ENCODE measurements around the gene HSD17B2.
A peak's percentile ranks its signal among the peaks of the same experiment; 100 is the strongest.

HSD17B2 gene

DNA sequence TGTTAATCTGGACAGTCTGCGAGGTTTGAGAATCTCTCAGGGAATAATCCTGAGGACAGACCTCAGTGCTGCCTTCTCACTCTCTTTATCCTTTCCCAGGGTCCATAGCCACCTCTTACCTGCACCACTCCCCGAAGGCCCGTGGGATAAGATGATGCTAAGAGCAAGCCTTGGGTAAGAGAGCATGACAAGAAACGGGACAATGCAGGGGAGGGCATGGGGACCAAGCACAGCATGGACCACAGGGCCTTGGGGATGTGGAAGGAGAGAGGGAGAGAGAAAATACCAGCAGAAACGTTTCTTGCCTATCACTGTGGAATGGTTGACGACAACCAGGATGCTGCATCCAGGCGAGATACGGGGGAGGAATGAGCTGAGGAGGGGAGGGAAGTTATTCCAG, 15.5 kb upstream of the HSD17B2 start:
- DNase-seq (ENCODE audit: low spot score) = no peak

DNA sequence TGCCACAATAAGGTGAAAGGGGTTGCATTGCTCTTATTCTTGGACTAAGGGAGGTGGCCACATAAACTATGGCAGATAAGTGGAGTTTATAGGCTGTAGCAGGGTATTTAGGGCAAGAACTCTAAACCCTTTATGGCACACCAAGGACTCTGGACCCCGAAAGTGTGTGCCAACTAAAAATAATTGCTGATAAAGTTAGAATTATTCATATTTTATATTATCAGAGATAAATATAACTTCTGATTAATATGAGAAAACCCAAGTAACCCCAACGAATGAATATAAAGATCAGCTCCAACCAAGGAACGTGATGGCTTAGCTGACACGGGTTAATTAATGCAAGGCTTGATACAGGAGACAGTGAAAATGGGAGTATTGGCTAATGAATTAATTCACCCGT, 15.0 kb upstream of the HSD17B2 start:
- DNase-seq (ENCODE audit: low spot score) = no peak

DNA sequence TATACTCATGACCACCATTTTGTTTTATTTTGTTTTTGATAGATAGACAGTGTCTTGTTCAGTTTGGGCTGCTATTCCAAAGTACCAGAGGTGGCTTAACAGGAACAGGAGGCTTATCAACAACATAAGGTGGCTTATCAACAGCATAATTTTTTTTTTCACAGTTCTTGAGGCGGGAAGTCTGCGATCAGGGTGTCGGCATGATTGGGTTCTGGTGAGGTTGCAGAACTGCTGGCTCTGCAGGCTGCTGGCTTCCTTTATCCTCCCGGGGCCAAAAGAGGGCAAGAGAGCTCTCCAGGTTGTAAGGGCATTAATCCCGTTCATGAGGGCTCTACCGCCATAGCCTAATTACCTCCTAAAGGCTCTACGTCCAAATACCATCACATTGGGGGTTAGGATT, 11.8 kb upstream of the HSD17B2 start:
- no peak for DNase-seq (ENCODE audit: low spot score)

DNA sequence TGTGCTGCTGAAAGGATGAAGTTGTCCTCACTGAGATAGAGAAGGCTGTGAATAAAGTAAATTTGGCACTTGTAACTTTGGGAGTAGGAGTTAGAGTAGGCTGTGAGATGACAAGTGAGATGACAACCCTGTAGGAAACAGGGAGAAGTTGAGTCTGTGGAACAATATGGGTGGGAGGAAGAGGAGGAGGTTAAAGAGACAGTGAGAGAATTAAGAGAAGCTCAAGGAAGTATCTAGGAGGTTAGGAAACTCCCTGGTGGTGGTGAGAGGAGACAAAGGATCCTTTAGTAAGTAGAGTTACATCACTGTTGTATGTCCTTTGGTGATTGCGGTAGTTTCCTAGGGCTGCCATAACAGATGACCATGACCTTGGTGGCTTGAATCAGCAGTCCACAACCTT, 10.7 kb upstream of the HSD17B2 start:
- DNase-seq (ENCODE audit: low spot score) = no peak

DNA sequence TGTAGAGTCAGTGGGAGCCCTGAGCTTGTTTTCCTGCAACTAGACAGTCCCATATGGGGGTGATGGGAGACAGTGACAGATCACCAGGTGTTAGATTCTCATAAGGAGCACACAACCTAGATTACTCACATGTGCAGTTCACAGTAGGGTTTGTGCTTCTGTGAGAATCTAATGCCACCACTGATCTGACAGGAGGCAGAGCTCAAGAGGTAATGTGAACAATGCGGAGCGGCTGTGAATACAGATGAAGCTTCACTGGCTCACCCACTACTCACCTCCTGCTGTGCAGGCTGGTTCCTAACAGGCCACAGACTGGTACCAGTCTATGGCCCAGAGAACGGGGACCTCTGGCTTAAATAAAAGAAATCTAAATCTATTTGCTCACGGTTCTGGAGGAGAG, 10.2 kb upstream of the HSD17B2 start:
- no peak for DNase-seq (ENCODE audit: low spot score)

DNA sequence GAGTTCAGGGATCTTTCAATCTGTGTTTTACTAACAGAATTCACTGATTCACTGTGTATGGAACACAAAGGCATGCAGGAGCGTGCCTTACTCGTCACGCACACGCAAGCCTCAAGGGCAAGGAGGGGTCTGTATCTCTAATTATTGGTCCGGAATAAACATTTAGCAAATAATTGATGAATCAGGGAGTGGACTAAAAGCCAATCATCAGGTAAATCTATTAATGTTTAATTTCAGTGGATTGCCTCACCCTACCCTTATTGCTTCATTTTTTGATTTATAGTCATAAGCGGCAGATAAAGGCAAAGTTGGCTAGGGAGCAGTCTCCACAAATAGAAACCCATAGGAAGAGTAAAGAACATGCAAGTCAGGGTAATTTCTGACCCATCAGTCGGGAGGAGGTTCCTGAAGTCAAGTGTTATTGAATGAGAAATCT, 7.4 kb upstream of the HSD17B2 start:
- no peak for DNase-seq (ENCODE audit: low spot score)

DNA sequence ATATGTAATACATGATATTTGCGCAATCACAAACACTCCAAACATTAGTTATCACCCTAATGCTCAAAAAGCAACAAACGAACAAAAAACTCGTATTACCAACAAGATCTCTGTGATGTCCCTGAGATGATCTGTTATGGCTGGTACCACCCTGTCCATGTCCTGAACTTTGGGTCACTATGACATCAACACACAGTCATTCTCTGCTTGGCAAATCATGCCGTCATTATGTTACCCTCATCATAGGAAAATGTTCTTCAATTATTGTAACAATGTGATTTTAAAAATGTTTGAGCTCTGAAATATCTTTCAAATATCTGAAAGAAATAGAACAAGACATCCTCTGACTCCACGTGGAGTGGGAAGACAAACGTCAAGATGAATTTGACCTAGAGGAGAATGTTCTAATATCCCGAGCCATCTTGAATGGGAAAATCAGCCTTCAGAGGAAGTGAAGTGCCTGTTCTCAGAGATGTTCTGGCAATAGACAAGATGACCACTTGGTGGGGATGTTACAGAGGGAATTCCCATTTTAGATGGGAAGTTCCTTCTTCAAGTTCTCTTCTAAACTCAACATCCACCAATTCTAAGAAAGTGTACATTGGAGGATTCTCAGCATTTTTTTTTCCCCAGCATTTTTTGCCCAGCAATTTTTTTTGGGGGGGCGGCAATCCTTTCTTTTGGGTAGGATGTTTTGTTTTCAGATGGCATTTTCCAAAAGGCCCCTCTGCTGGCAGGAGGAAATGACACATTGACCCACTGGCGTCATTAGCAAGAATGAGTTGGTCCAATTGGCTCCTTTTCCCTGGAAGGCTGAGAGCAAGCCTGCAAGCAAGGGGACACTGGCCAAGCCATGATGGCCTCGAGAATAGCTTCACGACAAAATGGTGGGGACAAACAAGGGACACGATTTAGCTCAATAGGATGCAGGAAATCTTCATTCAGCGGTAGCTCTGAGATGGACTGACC, 3.7 kb upstream of the HSD17B2 start:
- DNase-seq (ENCODE audit: low spot score) = peak; percentile 75

DNA sequence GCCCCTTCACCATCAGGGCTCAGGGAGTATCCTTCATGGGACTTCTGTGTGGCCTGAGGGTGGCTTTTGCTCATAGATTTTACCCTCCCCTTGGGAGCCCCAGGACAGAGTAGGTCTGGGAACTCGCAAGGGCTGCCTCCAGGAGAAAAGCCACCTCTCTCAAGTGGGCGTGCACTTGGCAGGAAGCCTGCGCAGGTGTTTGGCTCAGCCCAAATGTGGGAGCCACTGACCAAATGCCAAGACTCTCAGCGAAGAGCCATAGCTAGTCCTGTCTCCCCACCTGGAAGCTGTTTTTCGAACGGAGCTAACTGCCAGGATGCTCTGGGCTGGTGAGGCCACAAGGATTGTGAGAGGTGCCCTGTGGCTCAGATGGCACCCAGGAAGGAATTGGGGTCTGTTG, 2.0 kb upstream of the HSD17B2 start:
- no peak for DNase-seq (ENCODE audit: low spot score)

DNA sequence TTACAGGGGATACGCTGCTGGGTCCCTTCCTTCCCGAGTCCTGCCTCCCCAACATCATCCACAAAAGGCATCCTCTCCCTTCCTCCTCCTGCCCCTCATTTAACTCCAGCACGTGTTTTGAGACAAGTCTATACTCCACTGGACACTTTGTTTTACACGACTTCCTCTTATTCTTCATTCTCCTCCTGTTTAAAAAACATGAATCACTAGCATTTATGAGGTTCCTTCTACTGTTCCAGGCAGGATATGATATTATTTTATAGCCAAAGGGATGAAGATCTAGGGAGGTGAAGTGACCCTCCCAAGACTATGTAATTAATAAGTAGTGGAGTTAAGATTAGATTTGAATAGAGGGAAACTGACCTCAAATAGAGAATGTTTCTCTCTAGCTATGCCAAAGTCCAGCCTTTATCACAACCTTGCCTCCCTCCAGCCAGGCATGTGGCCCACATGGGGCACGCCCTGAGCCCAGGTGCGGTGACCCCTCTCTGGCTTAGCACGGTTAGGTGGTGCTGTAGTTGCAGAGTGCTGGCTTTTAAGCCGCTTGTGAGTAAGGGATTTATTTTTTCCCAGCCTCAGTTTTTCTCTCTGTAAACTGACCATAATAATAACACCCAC, 1.3 kb upstream of the HSD17B2 start:
- DNase-seq (ENCODE audit: low spot score) = peak; percentile 44

DNA sequence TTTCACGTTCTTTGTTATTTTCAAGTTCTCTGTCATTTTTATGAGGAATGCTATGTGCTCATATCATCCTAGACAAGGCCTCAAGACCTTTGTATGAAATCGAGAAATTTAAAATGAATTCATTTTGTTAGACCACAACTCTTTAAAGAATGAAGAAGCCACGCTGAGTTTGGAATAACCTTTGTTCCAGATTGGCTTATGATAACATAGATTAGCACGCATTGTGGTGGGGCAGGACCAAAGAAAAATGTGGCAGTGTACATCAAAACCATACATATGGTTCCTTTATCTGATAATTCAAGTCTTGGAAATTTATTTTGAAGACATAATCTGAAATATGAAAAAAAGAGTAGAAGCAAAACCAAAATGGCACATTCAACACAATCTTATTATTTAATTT, 2.2 kb downstream of the HSD17B2 start:
- no peak for DNase-seq (ENCODE audit: low spot score)

DNA sequence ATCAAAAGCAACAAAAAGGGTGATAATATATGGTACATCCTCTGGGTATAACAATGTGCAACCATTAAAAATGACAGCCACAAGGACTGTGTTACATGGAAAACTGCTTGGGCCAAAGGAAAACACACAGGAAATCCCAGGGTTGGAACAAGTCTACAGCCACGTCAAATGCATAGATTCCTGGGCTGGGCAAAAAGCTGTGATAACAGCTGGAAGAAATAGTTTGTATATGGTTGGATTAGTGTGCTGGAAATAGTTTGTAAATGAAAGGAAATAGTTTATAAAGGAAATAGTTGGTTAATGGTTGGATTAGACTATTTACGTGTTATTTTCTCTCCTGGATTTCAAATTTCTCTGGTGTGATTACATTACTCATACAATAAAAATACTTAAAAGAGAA, 2.6 kb downstream of the HSD17B2 start:
- DNase-seq (ENCODE audit: low spot score) = no peak

DNA sequence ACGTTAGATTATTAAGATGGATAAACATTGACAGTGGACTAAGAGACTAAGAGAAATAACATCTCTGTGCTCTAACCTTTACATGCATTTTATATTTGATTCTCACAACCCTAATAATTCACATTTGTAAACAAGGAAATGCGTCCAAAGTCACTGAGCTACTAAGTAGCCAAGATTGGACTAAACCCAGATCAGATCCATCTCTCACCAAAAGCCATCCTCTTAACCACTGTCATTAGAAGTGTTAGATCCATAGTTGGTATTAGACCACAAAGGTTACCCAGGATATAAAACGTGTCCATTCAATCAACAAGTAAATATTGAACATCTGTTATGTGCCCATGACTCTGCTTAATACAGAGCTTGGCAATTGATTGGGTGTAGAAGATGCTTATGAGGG, 5.2 kb downstream of the HSD17B2 start:
- DNase-seq (ENCODE audit: low spot score) = no peak

DNA sequence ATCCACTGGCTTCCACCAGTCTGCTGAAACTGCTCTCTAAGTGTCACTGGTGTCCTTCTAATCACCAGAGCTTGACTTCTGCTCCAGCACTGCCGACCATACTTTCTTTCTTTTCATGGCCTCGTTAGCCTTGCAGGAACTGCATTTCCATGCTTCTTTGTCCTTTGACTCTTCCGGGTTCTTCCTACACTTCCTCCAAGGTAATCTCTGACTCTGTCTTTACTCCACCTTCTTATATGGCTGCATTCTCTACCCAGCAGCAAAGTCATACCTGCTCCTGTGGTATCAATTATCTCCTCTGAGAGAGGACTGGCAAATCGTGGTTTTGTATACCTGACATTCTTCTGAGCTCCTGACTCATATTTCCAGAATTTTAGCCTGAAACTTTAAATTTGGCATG, 6.5 kb downstream of the HSD17B2 start:
- DNase-seq (ENCODE audit: low spot score) = no peak

DNA sequence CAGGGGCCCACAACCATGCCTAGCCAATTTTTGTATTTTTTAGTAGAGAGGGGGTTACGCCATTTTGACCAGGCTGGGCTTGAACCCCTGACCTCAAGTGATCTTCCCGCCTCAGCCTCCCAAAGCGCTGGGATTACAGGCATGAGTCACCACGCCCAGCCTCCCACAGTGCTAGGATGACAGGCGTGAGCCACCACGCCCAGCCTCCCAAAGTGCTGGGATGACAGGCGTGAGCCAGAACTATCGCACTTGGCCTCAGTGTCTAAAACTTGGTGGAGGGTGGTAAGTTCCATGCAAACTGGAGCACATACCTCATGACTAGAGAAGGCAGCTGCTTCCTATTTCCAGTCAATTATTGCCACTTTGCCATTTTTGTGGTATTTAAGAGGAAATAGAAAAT, 7.1 kb downstream of the HSD17B2 start:
- no peak for DNase-seq (ENCODE audit: low spot score)

DNA sequence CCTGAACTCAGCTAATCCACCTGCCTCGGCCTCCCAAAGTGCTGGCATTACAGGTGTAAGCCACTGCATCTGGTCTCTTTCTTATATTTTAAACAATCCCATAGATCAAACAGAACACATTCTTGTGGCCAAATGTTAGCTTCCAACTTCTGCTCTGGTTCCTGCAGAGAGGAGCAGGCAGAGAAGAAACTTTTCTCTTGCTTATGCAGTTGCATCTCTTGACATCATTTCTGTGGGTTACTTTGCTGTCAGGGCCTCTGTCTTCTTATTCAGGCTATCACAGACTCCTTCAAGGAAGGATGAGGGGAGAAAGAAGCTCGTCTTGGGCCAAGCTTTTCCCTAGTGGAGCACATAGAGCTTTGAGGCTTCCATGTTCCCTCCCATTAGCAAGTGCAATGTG, 7.8 kb downstream of the HSD17B2 start:
- DNase-seq (ENCODE audit: low spot score) = no peak

DNA sequence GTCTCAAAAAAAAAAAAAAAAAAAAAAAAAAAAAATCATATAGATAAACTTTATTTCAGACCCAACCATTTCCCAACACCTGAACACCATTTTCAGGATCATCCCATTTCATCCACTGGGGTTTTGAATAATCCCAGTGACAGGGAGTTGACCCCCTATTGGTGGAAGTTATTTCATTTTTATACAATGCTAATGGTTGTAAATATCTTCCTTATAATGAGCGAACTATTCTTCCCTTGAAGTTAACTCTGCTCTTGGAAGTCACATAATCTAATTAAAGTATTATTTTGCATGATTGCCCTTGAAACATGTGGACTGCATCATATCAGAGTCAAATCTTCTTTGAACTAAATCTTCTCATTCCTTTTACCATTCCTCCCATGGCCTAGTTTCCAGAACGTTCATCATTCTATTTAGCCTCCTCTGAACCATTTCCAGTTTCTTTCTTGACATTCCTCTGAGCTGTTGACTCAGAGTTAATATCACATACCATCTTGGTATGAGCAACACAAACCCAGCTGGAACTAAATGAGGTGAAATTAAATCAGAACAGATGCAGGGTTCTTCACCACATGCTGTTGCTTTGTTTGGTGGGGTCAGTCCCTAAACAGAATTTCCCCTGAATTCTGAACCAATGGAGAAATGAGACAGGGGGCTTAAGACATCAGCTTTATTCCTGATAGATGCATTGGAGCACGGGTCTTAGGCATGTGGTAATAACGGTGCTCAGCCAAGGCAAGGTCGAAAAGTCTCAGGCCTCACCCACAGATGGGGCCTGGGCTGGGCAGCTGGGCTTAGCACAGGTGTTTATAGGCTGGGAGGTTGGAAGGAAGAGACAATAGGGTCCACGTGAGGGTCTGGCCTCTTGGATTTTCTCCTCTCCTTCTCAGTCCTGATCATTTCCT, 8.9 kb downstream of the HSD17B2 start:
- DNase-seq (ENCODE audit: low spot score) = no peak

DNA sequence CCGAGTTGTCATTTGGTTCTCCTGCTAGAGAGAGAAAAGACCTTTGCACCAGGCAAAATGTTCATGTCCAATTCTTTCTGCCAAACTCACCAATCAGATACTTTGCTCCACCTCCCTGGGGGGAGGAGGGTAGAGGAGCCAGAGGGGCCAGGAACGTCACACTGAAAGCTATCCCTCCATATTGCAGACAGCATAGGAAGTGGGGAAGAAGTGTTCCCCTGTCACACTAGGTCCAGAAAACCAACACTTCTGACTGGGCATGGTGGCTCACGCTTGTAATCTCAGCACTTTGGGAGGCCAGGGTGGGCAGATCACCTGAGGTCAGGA, 9.5 kb downstream of the HSD17B2 start:
- DNase-seq (ENCODE audit: low spot score) = no peak

DNA sequence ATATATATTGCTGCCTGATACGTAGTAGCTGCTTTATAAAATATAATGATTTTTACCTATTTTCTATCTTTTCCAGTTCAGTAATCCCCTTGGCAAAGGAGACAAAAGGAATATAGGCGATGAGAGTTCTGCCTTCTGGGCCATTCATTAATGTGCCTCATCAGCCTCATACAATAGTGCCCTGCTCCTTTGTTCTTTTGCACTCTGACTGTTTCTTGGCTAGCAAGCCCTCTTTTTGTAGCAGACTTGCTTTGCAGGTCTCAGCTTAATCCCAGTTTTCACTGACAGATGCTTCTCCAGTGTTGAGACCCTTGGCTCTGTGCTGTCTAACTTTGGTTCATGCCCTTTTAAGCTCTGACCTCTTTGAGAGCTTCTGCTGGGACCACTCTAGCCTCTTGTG, 10.4 kb downstream of the HSD17B2 start:
- no peak for DNase-seq (ENCODE audit: low spot score)

DNA sequence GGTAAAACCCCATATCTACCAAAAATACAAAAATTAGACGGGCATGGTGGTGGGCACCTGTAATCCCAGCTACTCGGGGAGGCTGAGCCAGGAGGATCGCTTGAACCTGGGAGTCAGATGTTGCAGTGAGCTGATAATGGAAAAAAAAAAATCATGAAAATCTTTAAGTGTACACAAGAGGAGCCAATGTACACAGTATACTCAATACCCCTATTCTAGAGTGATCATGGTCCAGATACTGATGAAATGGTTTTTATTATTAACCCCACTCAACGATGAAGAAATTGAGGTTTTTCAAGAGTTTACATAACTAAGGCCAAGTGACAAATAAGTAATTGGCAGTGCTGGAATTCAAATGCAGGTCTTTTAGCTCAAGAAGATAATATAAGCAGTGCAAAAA, 11.5 kb downstream of the HSD17B2 start:
- DNase-seq (ENCODE audit: low spot score) = no peak

DNA sequence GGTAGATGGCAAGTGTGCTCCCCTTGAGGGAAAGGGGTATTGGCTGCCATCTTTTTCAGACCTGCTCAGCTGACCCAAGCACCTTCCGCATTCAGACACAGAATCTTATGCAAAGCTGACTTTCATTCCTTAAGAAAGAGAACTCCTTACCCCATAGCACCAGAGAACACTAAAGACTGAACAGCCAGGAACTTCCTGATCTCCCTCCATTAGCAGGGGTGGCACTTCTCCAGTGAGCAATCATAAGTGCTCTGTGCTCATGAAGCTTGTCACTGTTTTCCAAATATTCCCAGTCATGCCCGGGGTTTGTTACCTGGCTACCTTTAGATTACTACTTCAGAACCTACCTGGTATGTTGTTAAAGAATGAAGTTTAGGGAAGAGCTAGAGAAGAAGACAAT, 11.9 kb downstream of the HSD17B2 start:
- no peak for DNase-seq (ENCODE audit: low spot score)

DNA sequence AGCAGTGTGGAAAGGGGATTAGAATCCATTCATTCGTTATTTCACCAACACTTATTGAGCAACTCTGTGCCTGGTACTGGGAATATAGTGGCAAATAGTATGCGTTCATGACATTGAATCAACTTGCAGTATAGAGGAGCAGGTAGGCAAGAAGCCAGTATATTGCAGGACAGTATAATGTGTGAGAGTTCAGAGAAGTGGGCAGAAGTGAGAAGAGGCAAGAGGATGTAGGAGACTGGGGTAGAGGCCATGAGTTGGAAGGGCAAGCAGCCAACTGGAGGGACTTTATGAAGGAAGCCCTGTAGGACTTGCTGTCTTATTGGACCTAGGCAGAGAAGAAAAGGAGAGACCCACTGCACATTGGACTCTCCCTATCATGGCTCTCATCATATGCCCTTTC, 12.3 kb downstream of the HSD17B2 start:
- no peak for DNase-seq (ENCODE audit: low spot score)

DNA sequence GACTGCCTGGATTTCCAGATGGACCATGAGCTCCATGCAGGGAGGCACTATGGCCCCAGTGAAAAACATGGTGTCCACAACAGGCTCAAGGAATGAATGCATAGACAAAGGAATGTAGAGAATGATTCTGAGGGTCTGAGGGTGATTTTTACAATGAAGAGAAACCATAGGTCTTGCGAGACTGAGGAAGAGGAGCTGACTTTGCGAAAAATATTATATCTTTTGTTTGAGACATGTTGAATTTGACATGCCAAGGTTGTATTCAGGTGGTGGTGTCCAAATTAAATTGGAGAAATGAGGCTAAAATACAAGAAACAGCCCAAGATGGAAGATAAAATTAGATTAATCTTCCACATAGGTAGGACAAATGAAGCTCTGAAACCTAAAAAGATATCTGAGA, 12.7 kb downstream of the HSD17B2 start:
- no peak for DNase-seq (ENCODE audit: low spot score)

DNA sequence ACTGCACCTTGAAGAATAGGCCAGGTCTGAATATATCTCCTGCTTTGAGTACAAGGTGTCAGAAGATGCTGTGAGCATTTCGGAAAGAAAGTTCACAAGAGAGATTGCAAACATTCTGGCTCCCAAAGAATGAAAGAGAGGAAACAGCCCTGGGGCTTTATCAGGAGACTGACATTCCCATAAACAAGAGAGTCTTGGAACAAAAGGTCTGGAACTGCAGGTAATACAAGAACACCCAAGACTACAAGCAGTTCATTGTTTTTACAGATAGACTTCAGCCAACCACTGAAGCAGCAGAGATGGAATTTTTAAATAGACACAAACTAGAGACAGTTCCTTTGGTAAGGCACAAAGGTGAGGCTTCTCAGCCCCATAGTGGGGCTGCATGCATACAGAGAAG, 14.4 kb downstream of the HSD17B2 start:
- DNase-seq (ENCODE audit: low spot score) = no peak

Measured in kidney capillary endothelial cell (primary cell).